Suprapubic skin (tissue), 3 donors: Measurements from ENCODE around the gene COQ2.

Experiments used
- CTCF ChIP-seq, 2 donors: fragments of 200-600 bp in 1 of 2; fragments of 450-650 bp in 1 of 2; sonication (generic) in 1 of 2; IDR thresholded peaks; one replicate each; pipeline ENCODE4 v1.5.1; 2016 to 2019; ENCODE audit warnings: antibody characterized with exemption in 2 of 2, mild to moderate bottlenecking in 1 of 2, moderate library complexity in 1 of 2
- POLR2A ChIP-seq, 2 donors: fragments of 450-650 bp; IDR thresholded peaks; one replicate each; pipeline ENCODE4 v1.6.1; 2017; ENCODE audit warnings: antibody characterized with exemption in 2 of 2, mild to moderate bottlenecking in 2 of 2, moderate library complexity in 2 of 2

GRCh38 chr4:83283181-83283580 is 1.4 kb downstream of the COQ2 start:
- TF ChIP-seq POLR2A (IDR thresholded peaks at IDR 0.05) (no peak), CTCF (IDR thresholded peaks at IDR 0.05) (no peak)
